Measurements from ENCODE around the gene PRKCE. TPM values are rescaled to one million over a fixed set of nuclear protein-coding genes. Genes with fewer than 3 reads are reported as not detected.
"Not testable (repeated sequence)": the region's sequence is repeated elsewhere in the genome, so short reads cannot be mapped to it uniquely, and the experiment has no call there.

Gene PRKCE
- total RNA-seq, 1 donor from 2014 or later: 4.6 TPM

GRCh38 chr2:46210063-46210462 is 558.6 kb downstream of the PRKCE start:
- TF ChIP-seq CTCF (IDR thresholded peaks at IDR 0.05): no peak
- Histone ChIP-seq H3K4me1 (no peaks in the 10 kb centered on the region), H3K4me3 (no peak overlapping the region), H3K27ac (no peak overlapping the region), H3K27me3 (no peaks in the 10 kb centered on the region), H3K36me3 (no peaks in the 10 kb centered on the region), H3K9me3 (peaks cover 0 to 15% of the 10 kb centered on the region in 2 donors)
- intact Hi-C loops (cut with DNase I): no loop called here
- DNase-seq (ENCODE audit: low spot score in 2 of 2): no peak

GRCh38 chr2:46211461-46211860 is 560.0 kb downstream of the PRKCE start:
- DNase-seq (ENCODE audit: low spot score in 2 of 2): no peak
- H3K4me1 ChIP-seq: no peaks in the 10 kb centered on the region
- H3K27ac ChIP-seq: no peak overlapping the region
- no peak for TF ChIP-seq CTCF (IDR thresholded peaks at IDR 0.05)
- no peaks in the 10 kb centered on the region for H3K27me3 ChIP-seq
- no peak overlapping the region for H3K4me3 ChIP-seq
- H3K36me3 ChIP-seq: no peaks in the 10 kb centered on the region
- peaks cover 0 to 15% of the 10 kb centered on the region in 2 donors for H3K9me3 ChIP-seq
- intact Hi-C loops (cut with DNase I): no loop called here

- Histone ChIP-seq H3K4me3 (no peak overlapping the region), H3K4me1 (no peaks in the 10 kb centered on the region), H3K27me3 (no peaks in the 10 kb centered on the region), H3K36me3 (no peaks in the 10 kb centered on the region), H3K9me3 (peaks cover 0 to 10% of the 10 kb centered on the region in 2 donors), H3K27ac (no peak overlapping the region)
- intact Hi-C loops (cut with DNase I): no loop called here
- TF ChIP-seq CTCF (IDR thresholded peaks at IDR 0.05): no peak
- no peak for DNase-seq (ENCODE audit: low spot score in 2 of 2)
These were observed 562.4 kb downstream of the PRKCE start for GRCh38 chr2:46213906-46214305.

GRCh38 chr2:46216213-46216612 is 564.7 kb downstream of the PRKCE start:
- Histone ChIP-seq H3K27ac (no peak overlapping the region), H3K9me3 (peaks cover 0 to 5% of the 10 kb centered on the region in 2 donors), H3K36me3 (no peaks in the 10 kb centered on the region), H3K27me3 (no peaks in the 10 kb centered on the region), H3K4me1 (no peaks in the 10 kb centered on the region), H3K4me3 (no peak overlapping the region)
- no peak for TF ChIP-seq CTCF (IDR thresholded peaks at IDR 0.05)
- intact Hi-C loops (cut with DNase I): no loop called here
- no peak for DNase-seq (ENCODE audit: low spot score in 2 of 2)

- intact Hi-C loops (cut with DNase I); DNase-seq (ENCODE audit: low spot score in 2 of 2); H3K27me3 ChIP-seq; H3K27ac ChIP-seq; H3K4me1 ChIP-seq; H3K4me3 ChIP-seq; H3K36me3 ChIP-seq; H3K9me3 ChIP-seq: not testable (repeated sequence)
These were observed 572.0 kb downstream of the PRKCE start for GRCh38 chr2:46223514-46223913.

GRCh38 chr2:46225150-46225625 is 573.7 kb downstream of the PRKCE start:
- Histone ChIP-seq H3K27me3 (no peaks in the 10 kb centered on the region), H3K36me3 (no peaks in the 10 kb centered on the region), H3K9me3 (no peaks in the 10 kb centered on the region), H3K4me3 (no peak overlapping the region), H3K4me1 (peaks cover 0 to 7% of the 10 kb centered on the region in 2 donors), H3K27ac (peak overlapping the region in 1 of 2 donors; percentile 58)
- intact Hi-C loops (cut with DNase I): loop anchor here (5.0 kb wide), 1 partner anchor 162 kb away; no protein-coding TSS in a partner anchor
- TF ChIP-seq CTCF (IDR thresholded peaks at IDR 0.05): no peak
- DNase-seq (ENCODE audit: low spot score in 2 of 2): no peak

Measured in ascending aorta (tissue), 2 donors.